HCT116 (cell line): ENCODE measurements around the gene INTS4. TPM values are rescaled to one million over a fixed set of nuclear protein-coding genes. Genes with fewer than 3 reads are reported as not detected.

Experiments used
- ATAC-seq: fragments of 200-7000 bp; cut with Tn5 transposase; 2 replicates; pipeline ENCODE4 v1.9.1; 2020; ENCODE audit warnings: mild to moderate bottlenecking, moderate library complexity
- BruUV-seq: library from RNA; stranded (reverse); fragments of 400-500 nt; replicated peaks from 2 replicates; lab custom pipeline; 2021; lab: Mats Ljungman, UMichigan
- CTCF ChIA-PET: fragments of 300-600 bp; sonication (Branson Sonifier 250); formaldehyde crosslinking; loops from one replicate; lab custom pipeline; 2021; ENCODE audit warnings: antibody characterized with exemption; lab: Charles Lee
- POLR2A ChIA-PET: fragments of 300-600, 350-600 bp; sonication (Branson Sonifier 250); formaldehyde crosslinking; loops from one replicate; lab custom pipeline; 2021; ENCODE audit warnings: antibody characterized with exemption; lab: Charles Lee
- RAD21 ChIA-PET, 2 experiments: fragments of 300-600 bp; sonication (Branson Sonifier 250); formaldehyde crosslinking; loops; one replicate each; lab custom pipeline; 2023; ENCODE audit warnings: low total read pairs in 2 of 2; ENCODE audit not compliant: uncharacterized antibody in 2 of 2, unreplicated experiment in 2 of 2, low non-redundant PET in 1 of 2; lab: Charles Lee
- DNase-seq: peaks from one replicate; pipeline ENCODE4 v3.0.0-alpha.2; 2010; ENCODE audit warnings: low read depth, low spot score
- H2AFZ ChIP-seq: fragments of 200-600 bp; shearing (Covaris generic), sonication (generic); 2 replicates; pipeline ENCODE4 v1.6.1; 2017; ENCODE audit warnings: low read depth, mixed run types, mixed read lengths, antibody characterized with exemption, low read length; ENCODE audit not compliant: poor library complexity, severe bottlenecking
- H3K27ac ChIP-seq: 2 replicates; pipeline ENCODE4 v1.5.1; 2012; ENCODE audit warnings: low read depth, low read length
- H3K27me3 ChIP-seq: fragments of 200-600 bp; sonication (generic); 2 replicates; pipeline ENCODE4 v1.6.1; 2016; ENCODE audit warnings: mixed run types, low read length, mixed read lengths; ENCODE audit not compliant: insufficient read depth
- H3K36me3 ChIP-seq, 2 experiments: fragments of 200-500 bp in 1 of 2; fragments of 200-600 bp in 1 of 2; sonication (Bioruptor generic) in 1 of 2; sonication (generic) in 1 of 2; 2 replicates each; pipeline versions ENCODE4 v1.5.1 to v1.6.1; 2014 to 2016; ENCODE audit warnings: low read length in 2 of 2, inconsistent platforms in 1 of 2, mixed read lengths in 1 of 2, mixed run types in 1 of 2; ENCODE audit not compliant: insufficient read depth in 2 of 2, control insufficient read depth in 1 of 2
- H3K4me1 ChIP-seq, 2 experiments: fragments of 200-600 bp in 1 of 2; sonication (generic) in 1 of 2; 2 replicates each; pipeline versions ENCODE4 v1.5.1 to v1.6.1; 2012 to 2017; ENCODE audit warnings: low read length in 2 of 2, inconsistent platforms in 1 of 2, mild to moderate bottlenecking in 1 of 2, mixed read lengths in 1 of 2, mixed run types in 1 of 2, moderate library complexity in 1 of 2; ENCODE audit not compliant: insufficient read depth in 2 of 2, control insufficient read depth in 1 of 2
- H3K4me2 ChIP-seq: fragments of 200-600 bp; sonication (generic); 2 replicates; pipeline ENCODE4 v1.6.1; 2017; ENCODE audit warnings: mixed run types, low read length, mixed read lengths
- H3K4me3 ChIP-seq, 2 experiments: fragments of 200-600 bp in 1 of 2; sonication (generic) in 1 of 2; replicated peaks in 1 of 2; 2 replicates each; pipeline ENCODE4 v1.5.1; 2011 to 2016; ENCODE audit warnings: low read length in 2 of 2, control low read depth in 1 of 2, low read depth in 1 of 2, mild to moderate bottlenecking in 1 of 2, mixed read lengths in 1 of 2, mixed run types in 1 of 2
- H3K79me2 ChIP-seq: fragments of 200-600 bp; sonication (generic); 2 replicates; pipeline ENCODE4 v1.6.1; 2017; ENCODE audit warnings: mild to moderate bottlenecking, mixed run types, low read length, moderate library complexity, mixed read lengths; ENCODE audit not compliant: insufficient read depth
- H3K9ac ChIP-seq: fragments of 200-600 bp; sonication (generic); 2 replicates; pipeline ENCODE4 v1.6.1; 2016; ENCODE audit warnings: low read length, mixed read lengths
- H3K9me2 ChIP-seq: fragments of 200-600 bp; sonication (generic), shearing (Covaris generic); 2 replicates; pipeline ENCODE4 v1.6.1; 2017; ENCODE audit warnings: mixed run types, mild to moderate bottlenecking, moderate library complexity; ENCODE audit not compliant: insufficient read depth
- H3K9me3 ChIP-seq, 2 experiments: fragments of 200-500 bp in 1 of 2; fragments of 200-600 bp in 1 of 2; sonication (Bioruptor generic) in 1 of 2; sonication (generic) in 1 of 2; 2 replicates each; pipeline ENCODE4 v1.6.1; 2014 to 2017; ENCODE audit warnings: low read length in 2 of 2, mixed read lengths in 2 of 2, inconsistent platforms in 1 of 2, low read depth in 1 of 2, mild to moderate bottlenecking in 1 of 2, mixed run types in 1 of 2, moderate library complexity in 1 of 2; ENCODE audit not compliant: control insufficient read depth in 1 of 2, insufficient read depth in 1 of 2
- H4K20me1 ChIP-seq: fragments of 200-600 bp; sonication (generic), shearing (Covaris generic); 2 replicates; pipeline ENCODE4 v1.6.1; 2017; ENCODE audit warnings: mixed run types, mild to moderate bottlenecking, moderate library complexity; ENCODE audit not compliant: insufficient read depth
- CBX3 ChIP-seq: IDR thresholded peaks from 2 replicates; pipeline ENCODE4 v1.6.1; 2012; ENCODE audit warnings: low read depth
- CEBPB ChIP-seq: IDR thresholded peaks from 2 replicates; pipeline ENCODE4 v1.6.1; 2012; ENCODE audit warnings: low read depth
- EGR1 ChIP-seq: IDR thresholded peaks from 2 replicates; pipeline ENCODE4 v1.6.1; 2012; ENCODE audit warnings: low read depth
- FOSL1 ChIP-seq: IDR thresholded peaks from 2 replicates; pipeline ENCODE4 v1.6.1; 2012; ENCODE audit warnings: low read depth
- JUND ChIP-seq: IDR thresholded peaks from 2 replicates; pipeline ENCODE4 v1.6.1; 2012
- POLR2A ChIP-seq: IDR thresholded peaks from 2 replicates; pipeline ENCODE4 v1.7.0; 2011; ENCODE audit warnings: borderline replicate concordance; ENCODE audit not compliant: insufficient read depth, insufficient read length; ENCODE audit errors: extremely low read depth
- SIN3A ChIP-seq: IDR thresholded peaks from 2 replicates; pipeline ENCODE4 v1.6.1; 2012; ENCODE audit warnings: low read depth
- SP1 ChIP-seq: IDR thresholded peaks from 2 replicates; pipeline ENCODE4 v1.6.1; 2012; ENCODE audit warnings: low read depth
- SRF ChIP-seq: IDR thresholded peaks from 2 replicates; pipeline ENCODE4 v1.6.1; 2012; ENCODE audit warnings: low read depth
- TCF7L2 ChIP-seq: IDR thresholded peaks from 2 replicates; pipeline ENCODE4 v1.7.0; 2011; ENCODE audit warnings: borderline replicate concordance, inconsistent platforms; ENCODE audit not compliant: insufficient read depth, insufficient read length; ENCODE audit errors: extremely low read depth
- YY1 ChIP-seq: IDR thresholded peaks from 2 replicates; pipeline ENCODE4 v1.6.1; 2011; ENCODE audit warnings: low read length, low read depth, moderate library complexity, mild to moderate bottlenecking; ENCODE audit not compliant: insufficient replicate concordance; ENCODE audit errors: extremely low read depth
- ZFX ChIP-seq: fragments of 450-650 bp; IDR thresholded peaks from 2 replicates; pipeline ENCODE4 v1.6.1; 2017
- intact Hi-C: fragments of 100-400 bp; cut with micrococcal nuclease; formaldehyde crosslinking; loops from 2 replicates; pipeline ENCODE4 v1.10.0; 2022
- total RNA-seq: library from RNA; stranded (reverse); gene quantifications from one replicate; pipeline ENCODE4 v1.2.1, GENCODE V29; 2021; ENCODE audit not compliant: unreplicated experiment
- TF ChIP-seq, protein P1 (sequence below): IDR thresholded peaks from 2 replicates; pipeline ENCODE4 v1.6.1; 2012
- TF ChIP-seq, protein P2 (sequence below): IDR thresholded peaks from 2 replicates; pipeline ENCODE4 v1.6.1; 2011; ENCODE audit warnings: mild to moderate bottlenecking, low read length, moderate library complexity; ENCODE audit not compliant: insufficient replicate concordance; ENCODE audit errors: extremely low read depth
- TF ChIP-seq, protein P3 (sequence below): IDR thresholded peaks from 2 replicates; pipeline ENCODE4 v1.6.1; 2012; ENCODE audit warnings: low read depth

Gene INTS4
- total RNA-seq, 1 experiment from 2014 or later = 41.0 TPM

DNA sequence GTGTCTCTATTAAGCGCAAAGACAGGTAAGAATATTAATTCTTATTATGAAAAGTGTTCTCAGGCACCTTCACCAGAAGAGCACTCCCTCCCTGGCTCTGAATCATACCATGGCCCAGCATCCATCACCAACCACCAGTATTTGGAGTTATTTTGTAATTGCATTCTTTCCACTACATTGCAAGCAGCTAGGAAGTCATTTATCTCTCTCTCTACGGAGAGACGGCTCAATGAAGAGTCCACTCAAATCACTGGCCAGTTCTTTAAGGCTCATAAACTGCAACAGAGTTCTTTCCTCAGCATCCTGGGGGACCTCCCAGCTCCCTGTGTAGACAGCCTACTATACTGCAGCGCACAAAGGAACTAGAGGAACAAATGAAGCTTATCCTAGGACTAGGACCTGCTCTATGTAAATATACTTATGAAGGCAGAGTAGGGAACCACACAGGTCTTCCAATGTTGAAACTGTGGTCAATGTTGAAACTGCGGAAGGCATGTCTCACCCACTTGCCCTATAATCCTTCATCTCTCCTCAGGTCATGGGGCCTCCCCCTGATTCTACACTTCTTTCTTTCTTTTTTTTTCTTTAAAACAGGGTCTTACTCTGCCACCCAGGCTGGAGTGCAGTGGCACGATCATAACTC, 110.2 kb downstream of the INTS4 start:
- H2AFZ ChIP-seq = no peak overlapping the region
- no peak overlapping the region for H3K4me3 ChIP-seq
- no peaks in the 10 kb centered on the region; a peak in 1 of 4 replicates for H3K36me3 ChIP-seq
- intact Hi-C loops = no loop called here
- POLR2A ChIA-PET = no interaction called here
- no TSS peak for BruUV-seq
- CTCF ChIA-PET = no interaction called here
- no peak for ATAC-seq
- H3K9me2 ChIP-seq = no peaks in the 10 kb centered on the region
- H3K9me3 ChIP-seq = no peaks in the 10 kb centered on the region
- H3K27me3 ChIP-seq = no peaks in the 10 kb centered on the region
- no peak overlapping the region for H3K9ac ChIP-seq
- H3K4me1 ChIP-seq = no peaks in the 10 kb centered on the region
- H3K4me2 ChIP-seq = no peak overlapping the region
- no peaks in the 10 kb centered on the region for H4K20me1 ChIP-seq
- no peak for TF ChIP-seq FOSL1
- TF ChIP-seq, protein P1, sequence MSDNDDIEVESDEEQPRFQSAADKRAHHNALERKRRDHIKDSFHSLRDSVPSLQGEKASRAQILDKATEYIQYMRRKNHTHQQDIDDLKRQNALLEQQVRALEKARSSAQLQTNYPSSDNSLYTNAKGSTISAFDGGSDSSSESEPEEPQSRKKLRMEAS = no peak
- TF ChIP-seq SRF = no peak
- TF ChIP-seq SP1 = no peak
- no peak for TF ChIP-seq CEBPB
- TF ChIP-seq, protein P2, sequence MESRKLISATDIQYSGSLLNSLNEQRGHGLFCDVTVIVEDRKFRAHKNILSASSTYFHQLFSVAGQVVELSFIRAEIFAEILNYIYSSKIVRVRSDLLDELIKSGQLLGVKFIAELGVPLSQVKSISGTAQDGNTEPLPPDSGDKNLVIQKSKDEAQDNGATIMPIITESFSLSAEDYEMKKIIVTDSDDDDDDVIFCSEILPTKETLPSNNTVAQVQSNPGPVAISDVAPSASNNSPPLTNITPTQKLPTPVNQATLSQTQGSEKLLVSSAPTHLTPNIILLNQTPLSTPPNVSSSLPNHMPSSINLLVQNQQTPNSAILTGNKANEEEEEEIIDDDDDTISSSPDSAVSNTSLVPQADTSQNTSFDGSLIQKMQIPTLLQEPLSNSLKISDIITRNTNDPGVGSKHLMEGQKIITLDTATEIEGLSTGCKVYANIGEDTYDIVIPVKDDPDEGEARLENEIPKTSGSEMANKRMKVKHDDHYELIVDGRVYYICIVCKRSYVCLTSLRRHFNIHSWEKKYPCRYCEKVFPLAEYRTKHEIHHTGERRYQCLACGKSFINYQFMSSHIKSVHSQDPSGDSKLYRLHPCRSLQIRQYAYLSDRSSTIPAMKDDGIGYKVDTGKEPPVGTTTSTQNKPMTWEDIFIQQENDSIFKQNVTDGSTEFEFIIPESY = no peak
- no peak for TF ChIP-seq SIN3A
- no peak overlapping the region for H3K27ac ChIP-seq
- RAD21 ChIA-PET = no interaction called here
- no peaks in the 10 kb centered on the region for H3K79me2 ChIP-seq
- DNase-seq = no peak

DNA sequence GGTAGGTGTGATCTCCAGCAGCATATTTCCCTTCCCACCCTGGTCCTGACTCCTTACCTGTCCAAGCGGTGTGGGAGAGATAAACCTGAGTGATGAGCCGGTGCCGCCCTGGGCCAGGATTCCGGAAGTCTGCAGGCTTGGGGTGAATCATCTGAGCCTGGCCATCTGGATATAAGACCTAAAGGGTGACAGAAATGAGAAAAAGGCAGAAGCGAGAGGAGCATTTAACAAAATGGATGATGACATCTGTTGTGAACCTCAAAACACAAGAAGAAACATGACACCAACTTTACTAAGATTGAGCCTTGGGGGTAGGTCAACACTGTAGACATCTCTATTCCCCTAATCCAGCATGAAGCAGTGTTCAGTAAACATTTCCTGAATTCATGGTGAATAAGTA, 110.7 kb downstream of the INTS4 start:
- Histone ChIP-seq H3K79me2 (no peaks in the 10 kb centered on the region), H4K20me1 (no peaks in the 10 kb centered on the region), H3K4me3 (no peak overlapping the region), H3K27me3 (no peaks in the 10 kb centered on the region), H3K4me2 (no peak overlapping the region), H3K9ac (no peak overlapping the region), H3K4me1 (no peaks in the 10 kb centered on the region), H3K36me3 (peaks cover 0 to under 1% of the 10 kb centered on the region in 2 experiments; a peak in 1 of 4 replicates), H3K9me2 (no peaks in the 10 kb centered on the region), H2AFZ (no peak overlapping the region), H3K9me3 (no peaks in the 10 kb centered on the region), H3K27ac (no peak overlapping the region)
- POLR2A ChIA-PET = no interaction called here
- CTCF ChIA-PET = no interaction called here
- intact Hi-C loops = no loop called here
- DNase-seq = no peak
- no peak for ATAC-seq
- RAD21 ChIA-PET = no interaction called here
- no TSS peak for BruUV-seq
- TF ChIP-seq JUND (no peak), SP1 (no peak), ZFX (no peak), POLR2A (no peak), TCF7L2 (no peak), SIN3A (no peak), SRF (no peak), CBX3 (no peak), EGR1 (no peak), CEBPB (no peak), YY1 (no peak)
- TF ChIP-seq, protein P3, sequence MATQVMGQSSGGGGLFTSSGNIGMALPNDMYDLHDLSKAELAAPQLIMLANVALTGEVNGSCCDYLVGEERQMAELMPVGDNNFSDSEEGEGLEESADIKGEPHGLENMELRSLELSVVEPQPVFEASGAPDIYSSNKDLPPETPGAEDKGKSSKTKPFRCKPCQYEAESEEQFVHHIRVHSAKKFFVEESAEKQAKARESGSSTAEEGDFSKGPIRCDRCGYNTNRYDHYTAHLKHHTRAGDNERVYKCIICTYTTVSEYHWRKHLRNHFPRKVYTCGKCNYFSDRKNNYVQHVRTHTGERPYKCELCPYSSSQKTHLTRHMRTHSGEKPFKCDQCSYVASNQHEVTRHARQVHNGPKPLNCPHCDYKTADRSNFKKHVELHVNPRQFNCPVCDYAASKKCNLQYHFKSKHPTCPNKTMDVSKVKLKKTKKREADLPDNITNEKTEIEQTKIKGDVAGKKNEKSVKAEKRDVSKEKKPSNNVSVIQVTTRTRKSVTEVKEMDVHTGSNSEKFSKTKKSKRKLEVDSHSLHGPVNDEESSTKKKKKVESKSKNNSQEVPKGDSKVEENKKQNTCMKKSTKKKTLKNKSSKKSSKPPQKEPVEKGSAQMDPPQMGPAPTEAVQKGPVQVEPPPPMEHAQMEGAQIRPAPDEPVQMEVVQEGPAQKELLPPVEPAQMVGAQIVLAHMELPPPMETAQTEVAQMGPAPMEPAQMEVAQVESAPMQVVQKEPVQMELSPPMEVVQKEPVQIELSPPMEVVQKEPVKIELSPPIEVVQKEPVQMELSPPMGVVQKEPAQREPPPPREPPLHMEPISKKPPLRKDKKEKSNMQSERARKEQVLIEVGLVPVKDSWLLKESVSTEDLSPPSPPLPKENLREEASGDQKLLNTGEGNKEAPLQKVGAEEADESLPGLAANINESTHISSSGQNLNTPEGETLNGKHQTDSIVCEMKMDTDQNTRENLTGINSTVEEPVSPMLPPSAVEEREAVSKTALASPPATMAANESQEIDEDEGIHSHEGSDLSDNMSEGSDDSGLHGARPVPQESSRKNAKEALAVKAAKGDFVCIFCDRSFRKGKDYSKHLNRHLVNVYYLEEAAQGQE = no peak
- TF ChIP-seq, protein P1 = no peak
